Thyroid gland (tissue), 4 donors: ENCODE data around the gene DOCK3.

Experiments used
- CTCF ChIP-seq, 6 experiments: fragments of 200-600 bp in 3 of 6; fragments of 450-650 bp in 3 of 6; sonication (generic) in 3 of 6; IDR thresholded peaks; one replicate each; pipeline ENCODE4 v1.5.1; 2016 to 2019; ENCODE audit warnings: antibody characterized with exemption in 6 of 6, mild to moderate bottlenecking in 2 of 6, inconsistent platforms in 1 of 6, moderate library complexity in 1 of 6
- POLR2A ChIP-seq, 2 donors: fragments of 450-650 bp; IDR thresholded peaks; one replicate each; pipeline ENCODE4 v1.6.1; 2017; ENCODE audit warnings: antibody characterized with exemption in 2 of 2, mild to moderate bottlenecking in 2 of 2, moderate library complexity in 1 of 2

- TF ChIP-seq CTCF (IDR thresholded peaks at IDR 0.05) (no peak), POLR2A (IDR thresholded peaks at IDR 0.05) (no peak)
Observed at GRCh38 chr3:51173518-51174271, 499.0 kb downstream of the DOCK3 start.
